GM23338 (cell line): ENCODE measurements around the gene POLR2H.

Experiments
- CREB1 ChIP-seq: fragments of 250-450 bp; sonication (Bioruptor Pico); IDR thresholded peaks from 2 replicates; pipeline ENCODE4 v1.5.0; 2020; ENCODE audit warnings: low read depth, mild to moderate bottlenecking, moderate library complexity
- EZH2 ChIP-seq: fragments of 200-600 bp; sonication (generic); IDR thresholded peaks from one replicate; pipeline ENCODE4 v1.8.0; 2017; ENCODE audit warnings: antibody characterized with exemption, mild to moderate bottlenecking, low read depth; ENCODE audit not compliant: unreplicated experiment
- EZH2phosphoT487 ChIP-seq: fragments of 200-600 bp; sonication (generic); IDR thresholded peaks from one replicate; pipeline ENCODE4 v1.8.1; 2018; ENCODE audit warnings: antibody characterized with exemption; ENCODE audit not compliant: unreplicated experiment
- NANOG ChIP-seq: IDR thresholded peaks from 2 replicates; pipeline ENCODE4 v1.6.1; 2016; ENCODE audit warnings: antibody characterized with exemption, borderline replicate concordance
- POLR2AphosphoS5 ChIP-seq: IDR thresholded peaks from 2 replicates; pipeline ENCODE4 v1.6.1; 2016; ENCODE audit warnings: antibody characterized with exemption, low read depth
- ZNF331 ChIP-seq: fragments of 250-450 bp; sonication (Bioruptor Pico); IDR thresholded peaks from 2 replicates; pipeline ENCODE4 v1.5.0; 2020; ENCODE audit warnings: low read depth, mild to moderate bottlenecking, moderate library complexity
- TF ChIP-seq, protein P1 (sequence below), 2 experiments: fragments of 200-600 bp in 1 of 2; sonication (generic) in 1 of 2; conservative IDR thresholded peaks; 2 replicates each; pipeline versions ENCODE4 v1.5.1 to v1.6.1; 2016 to 2017; ENCODE audit warnings: antibody characterized with exemption in 2 of 2, low read depth in 2 of 2, mild to moderate bottlenecking in 2 of 2, moderate library complexity in 1 of 2
- TF ChIP-seq, protein P2 (sequence below): IDR thresholded peaks from 2 replicates; pipeline ENCODE4 v1.6.1; 2016; ENCODE audit warnings: antibody characterized with exemption
- TF ChIP-seq, protein P3 (sequence below): IDR thresholded peaks from one replicate; pipeline ENCODE4 v1.6.1; 2018; ENCODE audit warnings: antibody characterized with exemption; ENCODE audit not compliant: unreplicated experiment

DNA sequence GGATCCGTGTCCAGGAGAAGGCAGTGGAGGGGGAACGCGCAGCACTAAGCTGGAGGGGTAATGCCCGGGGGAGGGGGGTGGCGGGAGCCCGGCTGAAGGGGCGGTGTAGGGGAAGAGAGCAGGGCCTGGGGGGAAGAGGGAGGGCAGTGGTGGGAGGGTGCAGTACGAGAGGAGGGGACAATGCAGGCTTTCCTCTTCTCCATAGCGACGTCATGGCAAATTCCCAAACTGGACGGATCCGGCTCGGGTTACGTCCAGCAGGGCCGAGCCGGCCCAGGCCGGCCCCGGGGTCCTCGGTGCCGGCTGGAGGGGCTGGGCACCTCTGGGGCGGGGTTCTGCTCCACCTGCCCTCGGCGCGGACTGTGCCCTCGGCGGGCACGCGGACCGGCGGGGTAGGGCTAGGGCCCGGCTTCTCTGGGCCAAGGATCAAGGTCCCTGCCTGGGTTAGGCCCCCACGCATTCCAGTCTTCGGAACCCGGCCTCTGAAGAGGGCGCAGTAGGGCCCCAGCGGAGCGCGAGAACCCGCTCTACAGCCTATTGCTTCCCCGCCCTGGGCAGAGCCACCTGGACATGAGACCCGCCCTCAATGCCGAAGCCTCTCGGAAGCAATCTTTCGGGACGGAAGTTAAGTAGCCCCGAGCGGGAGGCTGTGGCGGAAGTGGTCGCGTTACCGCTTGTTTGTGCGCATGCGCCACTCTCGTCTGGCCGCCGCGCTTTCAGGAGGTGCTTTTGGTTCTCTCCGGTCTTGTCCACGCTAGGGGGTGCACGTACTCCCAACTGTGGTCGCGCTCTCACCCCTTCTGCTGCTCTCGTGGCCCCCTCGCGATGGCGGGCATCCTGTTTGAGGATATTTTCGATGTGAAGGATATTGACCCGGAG lies 1.4 kb downstream of the POLR2H start:
- TF ChIP-seq, protein P1, sequence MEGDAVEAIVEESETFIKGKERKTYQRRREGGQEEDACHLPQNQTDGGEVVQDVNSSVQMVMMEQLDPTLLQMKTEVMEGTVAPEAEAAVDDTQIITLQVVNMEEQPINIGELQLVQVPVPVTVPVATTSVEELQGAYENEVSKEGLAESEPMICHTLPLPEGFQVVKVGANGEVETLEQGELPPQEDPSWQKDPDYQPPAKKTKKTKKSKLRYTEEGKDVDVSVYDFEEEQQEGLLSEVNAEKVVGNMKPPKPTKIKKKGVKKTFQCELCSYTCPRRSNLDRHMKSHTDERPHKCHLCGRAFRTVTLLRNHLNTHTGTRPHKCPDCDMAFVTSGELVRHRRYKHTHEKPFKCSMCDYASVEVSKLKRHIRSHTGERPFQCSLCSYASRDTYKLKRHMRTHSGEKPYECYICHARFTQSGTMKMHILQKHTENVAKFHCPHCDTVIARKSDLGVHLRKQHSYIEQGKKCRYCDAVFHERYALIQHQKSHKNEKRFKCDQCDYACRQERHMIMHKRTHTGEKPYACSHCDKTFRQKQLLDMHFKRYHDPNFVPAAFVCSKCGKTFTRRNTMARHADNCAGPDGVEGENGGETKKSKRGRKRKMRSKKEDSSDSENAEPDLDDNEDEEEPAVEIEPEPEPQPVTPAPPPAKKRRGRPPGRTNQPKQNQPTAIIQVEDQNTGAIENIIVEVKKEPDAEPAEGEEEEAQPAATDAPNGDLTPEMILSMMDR (conservative IDR thresholded peaks at IDR 0.05; ENCODE audit: low read depth in 2 of 2) = peak; percentile 45 to 71
- no peak for TF ChIP-seq EZH2
- TF ChIP-seq, protein P2, sequence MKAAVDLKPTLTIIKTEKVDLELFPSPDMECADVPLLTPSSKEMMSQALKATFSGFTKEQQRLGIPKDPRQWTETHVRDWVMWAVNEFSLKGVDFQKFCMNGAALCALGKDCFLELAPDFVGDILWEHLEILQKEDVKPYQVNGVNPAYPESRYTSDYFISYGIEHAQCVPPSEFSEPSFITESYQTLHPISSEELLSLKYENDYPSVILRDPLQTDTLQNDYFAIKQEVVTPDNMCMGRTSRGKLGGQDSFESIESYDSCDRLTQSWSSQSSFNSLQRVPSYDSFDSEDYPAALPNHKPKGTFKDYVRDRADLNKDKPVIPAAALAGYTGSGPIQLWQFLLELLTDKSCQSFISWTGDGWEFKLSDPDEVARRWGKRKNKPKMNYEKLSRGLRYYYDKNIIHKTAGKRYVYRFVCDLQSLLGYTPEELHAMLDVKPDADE = peak; percentile 83
- peak; percentile 90 for TF ChIP-seq POLR2AphosphoS5
- TF ChIP-seq EZH2phosphoT487 = no peak
- TF ChIP-seq ZNF331 = no peak
- TF ChIP-seq, protein P3, sequence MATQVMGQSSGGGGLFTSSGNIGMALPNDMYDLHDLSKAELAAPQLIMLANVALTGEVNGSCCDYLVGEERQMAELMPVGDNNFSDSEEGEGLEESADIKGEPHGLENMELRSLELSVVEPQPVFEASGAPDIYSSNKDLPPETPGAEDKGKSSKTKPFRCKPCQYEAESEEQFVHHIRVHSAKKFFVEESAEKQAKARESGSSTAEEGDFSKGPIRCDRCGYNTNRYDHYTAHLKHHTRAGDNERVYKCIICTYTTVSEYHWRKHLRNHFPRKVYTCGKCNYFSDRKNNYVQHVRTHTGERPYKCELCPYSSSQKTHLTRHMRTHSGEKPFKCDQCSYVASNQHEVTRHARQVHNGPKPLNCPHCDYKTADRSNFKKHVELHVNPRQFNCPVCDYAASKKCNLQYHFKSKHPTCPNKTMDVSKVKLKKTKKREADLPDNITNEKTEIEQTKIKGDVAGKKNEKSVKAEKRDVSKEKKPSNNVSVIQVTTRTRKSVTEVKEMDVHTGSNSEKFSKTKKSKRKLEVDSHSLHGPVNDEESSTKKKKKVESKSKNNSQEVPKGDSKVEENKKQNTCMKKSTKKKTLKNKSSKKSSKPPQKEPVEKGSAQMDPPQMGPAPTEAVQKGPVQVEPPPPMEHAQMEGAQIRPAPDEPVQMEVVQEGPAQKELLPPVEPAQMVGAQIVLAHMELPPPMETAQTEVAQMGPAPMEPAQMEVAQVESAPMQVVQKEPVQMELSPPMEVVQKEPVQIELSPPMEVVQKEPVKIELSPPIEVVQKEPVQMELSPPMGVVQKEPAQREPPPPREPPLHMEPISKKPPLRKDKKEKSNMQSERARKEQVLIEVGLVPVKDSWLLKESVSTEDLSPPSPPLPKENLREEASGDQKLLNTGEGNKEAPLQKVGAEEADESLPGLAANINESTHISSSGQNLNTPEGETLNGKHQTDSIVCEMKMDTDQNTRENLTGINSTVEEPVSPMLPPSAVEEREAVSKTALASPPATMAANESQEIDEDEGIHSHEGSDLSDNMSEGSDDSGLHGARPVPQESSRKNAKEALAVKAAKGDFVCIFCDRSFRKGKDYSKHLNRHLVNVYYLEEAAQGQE = no peak
- TF ChIP-seq NANOG = no peak
- peak; percentile 66 for TF ChIP-seq CREB1 (CRISPR knock-in tag)
